CD4-positive, alpha-beta T cell treated with Interleukin-2 at 100 ng/mL for 4 hours (primary cell): ENCODE data around the gene FUBP1.
A peak's percentile ranks its signal among the peaks of the same experiment; 100 is the strongest.
"Not testable (repeated sequence)": the region's sequence is repeated elsewhere in the genome, so short reads cannot be mapped to it uniquely, and the experiment has no call there.

Experiments
- DNase-seq: peaks from one replicate; pipeline ENCODE4 v3.0.0-alpha.2; 2020; ENCODE audit warnings: low spot score

Gene FUBP1

DNA sequence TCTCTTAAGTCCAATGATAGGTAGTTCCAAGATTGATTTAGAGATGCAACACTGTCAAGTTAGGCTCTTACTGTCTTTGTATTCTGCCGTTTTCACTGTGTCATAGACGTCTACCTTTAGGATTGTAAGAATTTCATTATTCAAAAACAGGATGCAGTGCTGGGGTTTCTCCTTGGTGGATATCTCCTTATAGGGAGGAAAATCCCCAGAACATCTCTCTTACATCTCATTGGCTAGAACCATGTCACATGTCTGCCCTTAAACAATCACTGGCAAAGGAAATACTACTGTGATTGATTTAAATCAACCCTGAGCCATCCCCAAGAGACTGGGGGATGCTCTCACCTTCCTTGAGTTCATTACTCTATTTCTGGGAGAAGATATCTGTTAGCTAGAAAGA lies 10.9 kb upstream of the FUBP1 start:
- DNase-seq, result no peak

DNA sequence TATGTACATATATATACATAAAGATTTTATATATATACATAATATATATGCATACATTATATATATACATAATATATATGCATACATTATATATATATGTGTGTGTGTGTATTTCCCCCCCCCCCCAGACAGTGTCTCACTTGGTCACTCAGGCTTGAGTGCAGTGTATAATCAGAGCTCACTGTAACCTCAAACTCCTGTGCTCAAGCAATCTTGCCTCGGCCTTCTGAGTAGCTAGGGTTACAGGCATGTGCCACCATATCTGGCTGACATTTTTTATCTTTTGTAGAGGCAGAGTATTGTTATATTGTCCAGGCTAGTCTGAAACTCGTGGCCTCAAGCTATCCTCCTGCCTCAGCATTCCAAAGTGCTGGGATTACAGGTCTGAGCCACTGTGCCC lies 9.0 kb upstream of the FUBP1 start:
- DNase-seq, result no peak

DNA sequence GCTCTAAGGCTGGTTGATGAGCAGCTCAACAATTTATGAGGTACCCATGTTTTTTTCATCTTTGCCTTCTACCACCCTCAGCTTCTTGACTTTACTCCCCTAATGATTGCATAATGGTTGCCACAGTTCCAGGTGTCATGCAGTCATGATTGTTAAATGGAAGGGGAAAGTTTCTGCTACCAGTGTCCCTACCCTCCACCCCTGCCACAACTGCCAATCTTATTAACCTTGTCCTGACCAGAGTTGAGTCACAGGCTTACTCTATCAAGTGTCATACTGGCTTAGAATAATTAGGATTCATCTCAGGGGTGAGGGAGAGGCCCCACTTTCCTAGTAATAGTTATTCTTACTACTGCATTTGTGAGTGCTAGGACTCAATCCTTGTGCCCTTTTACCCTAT lies 7.9 kb upstream of the FUBP1 start:
- DNase-seq, result no peak

DNA sequence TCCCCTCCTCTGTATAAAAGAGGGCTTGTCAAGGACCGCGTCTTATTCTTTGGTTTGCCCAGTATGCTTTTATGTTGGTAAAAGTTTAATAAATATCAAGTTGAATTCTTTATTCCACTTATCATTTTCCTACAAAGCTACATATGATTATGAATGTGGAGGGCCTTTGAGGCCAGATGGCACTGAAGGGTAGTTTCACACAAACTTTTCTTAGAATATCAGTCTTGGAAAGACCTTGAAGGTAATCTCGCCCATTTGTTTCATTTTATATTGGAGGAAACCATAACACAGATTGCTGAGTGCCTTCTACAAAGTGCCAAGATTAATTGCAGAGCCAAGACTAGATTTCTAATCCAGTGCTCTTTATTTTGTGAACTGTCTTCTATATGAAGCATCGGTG lies 5.8 kb upstream of the FUBP1 start:
- DNase-seq, result no peak

DNA sequence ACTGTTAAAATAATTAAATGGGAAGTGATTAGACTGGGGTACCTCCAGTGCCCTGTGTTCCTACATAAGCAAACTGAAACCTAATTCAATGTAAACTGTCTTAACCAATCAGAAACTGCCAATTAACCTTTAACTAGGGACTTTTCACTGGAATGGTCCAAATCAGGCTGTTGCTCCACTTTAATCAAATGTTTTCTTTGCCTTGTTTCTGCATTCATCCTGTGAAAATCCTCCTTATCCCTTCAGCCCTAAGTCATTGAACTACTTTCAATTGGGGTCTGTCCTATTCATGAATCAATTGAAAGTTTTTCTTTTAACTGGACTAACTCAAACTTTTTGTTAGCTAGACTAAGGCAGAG lies 5.1 kb upstream of the FUBP1 start:
- no peak for DNase-seq

DNA sequence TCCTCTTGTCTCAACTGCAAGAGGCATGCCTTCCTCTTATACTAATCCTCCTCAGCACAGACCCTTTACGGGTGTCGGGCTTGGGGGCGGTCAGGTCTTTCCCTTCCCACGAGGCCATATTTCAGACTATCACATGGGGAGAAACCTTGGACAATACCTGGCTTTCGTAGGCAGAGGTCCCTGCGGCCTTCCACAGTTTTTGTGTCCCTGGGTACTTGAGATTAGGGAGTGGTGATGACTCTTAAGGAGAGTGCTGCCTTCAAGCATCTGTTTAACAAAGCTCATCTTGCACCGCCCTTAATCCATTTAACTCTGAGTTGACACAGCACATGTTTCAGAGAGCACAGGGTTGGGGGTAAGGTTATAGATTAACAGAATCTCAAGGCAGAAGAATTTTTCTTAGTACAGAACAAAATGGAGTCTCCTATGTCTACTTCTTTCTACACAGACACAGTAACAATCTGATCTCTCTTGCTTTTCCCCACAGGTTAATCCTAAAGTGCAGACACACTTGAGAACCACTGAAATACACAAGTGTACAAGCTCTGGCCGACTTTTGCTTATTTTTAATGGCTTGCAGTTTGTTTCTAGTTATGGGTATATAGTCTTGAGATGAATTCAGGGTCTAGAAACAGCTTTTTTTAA lies 4.6 kb upstream of the FUBP1 start:
- not testable (repeated sequence) for DNase-seq

DNA sequence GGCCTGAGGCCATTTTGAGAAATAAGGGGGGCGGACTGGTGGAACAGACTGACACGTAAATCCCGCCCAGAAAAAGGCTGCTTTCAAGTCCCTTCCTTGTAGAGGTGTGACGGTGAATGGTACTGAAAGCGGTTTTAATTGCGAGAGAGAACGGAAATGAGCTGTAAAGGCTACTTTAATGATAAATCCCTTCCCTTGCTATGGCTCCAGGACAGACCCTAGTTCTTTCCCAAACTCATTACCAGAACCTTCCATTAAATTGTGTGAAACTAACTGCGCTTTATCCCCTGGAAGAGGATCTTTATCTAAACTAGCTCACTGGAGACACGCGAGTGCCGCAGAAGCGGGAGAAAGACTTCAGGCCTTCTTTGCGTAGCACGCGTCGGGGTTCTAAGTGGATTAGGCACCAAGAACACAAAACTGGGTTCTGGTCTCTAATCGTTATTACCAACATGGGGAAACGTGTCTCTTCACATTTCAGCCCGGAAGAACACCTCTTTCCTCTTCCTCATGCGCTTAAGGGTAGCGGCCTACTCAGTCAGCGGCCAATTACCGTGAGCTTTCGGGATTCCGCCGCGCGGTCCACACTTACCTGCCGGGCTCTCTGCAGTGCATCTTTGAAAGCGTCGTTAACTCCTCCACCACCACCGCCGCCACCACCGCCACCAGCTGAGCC lies 441 bp downstream of the FUBP1 start:
- peak; percentile 89 for DNase-seq

DNA sequence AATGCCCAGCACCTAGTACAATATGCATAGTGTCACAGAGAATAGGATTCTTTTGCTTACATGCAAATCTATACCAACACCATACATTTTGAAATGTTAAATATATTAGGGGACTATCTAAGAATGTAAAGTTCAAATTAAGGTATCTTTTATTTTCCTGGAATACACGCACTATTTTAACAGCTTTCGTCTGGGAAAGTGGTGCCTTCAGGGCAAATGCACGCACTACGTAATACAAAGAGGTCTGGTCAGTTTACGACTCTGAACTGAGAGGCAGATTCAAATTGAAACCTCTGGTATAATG lies 931 bp downstream of the FUBP1 start:
- no peak for DNase-seq

DNA sequence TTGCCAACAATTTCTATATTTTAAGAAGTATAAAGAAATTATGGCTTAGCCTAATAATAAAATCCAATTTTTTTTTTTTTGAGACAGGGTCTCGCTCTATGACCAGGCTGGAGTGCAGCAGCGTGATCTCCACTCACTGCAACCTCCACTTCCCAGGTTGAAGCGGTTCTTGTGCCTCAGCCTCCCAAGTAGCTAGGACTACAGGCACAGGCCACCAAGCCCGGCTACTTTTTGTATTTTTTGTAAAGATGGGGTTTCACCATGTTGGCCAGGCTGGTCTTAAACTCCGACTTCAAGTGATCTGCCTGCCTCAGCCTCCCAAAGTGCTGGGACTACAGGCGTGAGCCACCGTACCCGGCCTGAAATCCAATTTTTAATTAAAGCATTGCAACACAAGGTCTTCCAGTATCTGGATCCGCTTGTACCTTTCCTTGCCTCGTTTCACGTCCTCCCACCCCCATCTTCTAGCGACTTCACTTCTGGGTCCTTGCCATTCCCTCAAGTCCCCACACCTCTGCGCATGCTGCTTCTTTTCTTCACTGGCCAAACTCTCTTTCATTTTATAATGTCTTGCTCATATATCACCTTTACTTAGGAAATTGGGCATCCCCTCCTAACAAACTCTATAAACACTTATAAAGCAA lies 2.3 kb downstream of the FUBP1 start:
- no peak for DNase-seq

DNA sequence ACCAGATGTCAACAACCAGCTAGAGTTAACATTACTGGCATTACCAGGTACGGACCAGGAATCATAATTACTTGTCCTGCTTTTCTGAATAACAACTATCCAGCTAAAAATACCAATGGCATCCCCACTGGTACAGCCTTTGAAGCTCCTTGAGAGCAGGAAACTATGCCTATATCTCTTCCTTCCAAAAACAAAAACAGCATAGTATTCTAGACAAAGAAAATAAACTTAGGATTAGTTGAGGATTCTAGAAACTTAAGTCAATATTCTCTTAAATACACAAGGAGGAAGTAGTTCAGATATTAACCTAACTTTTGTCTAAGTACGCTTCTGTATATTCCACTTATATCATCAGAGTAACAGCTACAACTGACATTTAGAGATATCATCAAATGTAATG lies 3.0 kb downstream of the FUBP1 start:
- DNase-seq, result no peak

DNA sequence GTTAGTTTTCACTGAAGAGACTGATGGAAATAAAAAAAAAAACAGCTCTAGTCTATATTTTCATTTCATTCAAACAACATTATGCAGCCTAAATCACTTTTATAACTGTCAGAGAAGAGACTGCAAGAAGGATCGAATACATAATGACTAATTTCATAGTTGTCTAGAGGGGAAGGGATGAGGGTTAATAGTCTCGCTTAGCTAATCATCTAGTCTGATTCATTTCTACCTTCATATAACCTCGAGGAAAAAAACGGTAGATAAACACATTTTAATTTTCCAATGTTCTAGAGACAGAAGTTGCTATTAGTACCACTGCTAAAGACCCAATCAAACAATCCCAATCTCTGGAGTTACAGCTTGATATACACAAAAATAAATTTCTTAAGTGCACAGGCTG lies 3.5 kb downstream of the FUBP1 start:
- peak; percentile 33 for DNase-seq

DNA sequence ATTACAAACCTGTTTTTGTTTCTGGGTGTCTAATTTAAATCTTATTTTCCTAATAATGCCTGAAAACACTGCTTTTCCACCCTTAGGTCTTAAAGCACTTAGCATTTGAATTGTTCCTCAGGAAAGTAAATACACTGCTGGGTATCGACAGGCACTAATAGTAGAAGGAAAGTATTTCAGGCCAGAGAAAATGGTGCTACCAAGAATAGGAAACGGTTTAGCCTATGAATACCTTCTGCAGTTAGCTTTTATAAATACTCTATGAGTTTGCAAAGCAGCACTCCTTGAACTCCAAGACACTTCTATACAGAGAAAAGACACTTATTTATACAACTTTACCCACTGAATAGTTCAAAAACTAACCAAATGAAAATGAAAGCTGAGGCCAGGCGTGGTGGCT lies 6.8 kb downstream of the FUBP1 start:
- DNase-seq, result no peak

DNA sequence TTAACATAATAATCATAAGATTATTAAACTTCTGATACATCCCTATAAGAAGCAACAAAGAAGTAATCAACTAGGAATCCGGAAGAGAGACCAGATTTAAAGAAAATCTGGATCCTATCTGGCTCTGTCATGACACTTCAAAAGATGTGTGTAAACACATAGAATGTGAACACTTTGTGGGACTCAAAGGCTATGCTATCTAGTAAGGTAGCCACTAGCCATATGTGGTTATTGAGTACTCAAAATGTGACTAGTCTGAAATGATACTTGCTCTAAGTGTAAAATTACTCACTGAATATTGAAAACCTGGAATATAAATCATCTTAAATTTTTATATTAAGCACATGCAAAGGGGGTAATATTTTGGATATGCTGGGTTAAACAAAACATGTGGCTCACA lies 8.7 kb downstream of the FUBP1 start:
- DNase-seq, result no peak

DNA sequence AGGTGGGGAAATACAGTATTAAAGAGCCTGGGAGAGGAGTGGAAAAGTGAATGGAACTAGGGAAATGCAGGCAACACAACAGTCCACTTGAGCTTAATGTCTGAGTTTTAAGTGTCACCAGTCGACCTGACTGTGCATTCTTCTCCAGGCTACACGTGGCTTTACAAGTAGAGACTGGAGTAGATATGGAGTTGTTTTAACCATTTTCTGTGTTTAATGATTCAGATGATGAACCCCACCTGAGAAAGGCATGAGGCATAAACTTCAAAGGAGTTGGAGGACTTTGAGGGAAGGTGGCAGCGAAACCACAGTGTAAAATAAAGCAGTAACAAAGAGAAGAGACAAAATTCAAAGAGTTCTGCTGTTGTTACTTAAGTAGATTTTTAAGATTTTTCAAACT lies 12.6 kb downstream of the FUBP1 start:
- DNase-seq, result no peak

DNA sequence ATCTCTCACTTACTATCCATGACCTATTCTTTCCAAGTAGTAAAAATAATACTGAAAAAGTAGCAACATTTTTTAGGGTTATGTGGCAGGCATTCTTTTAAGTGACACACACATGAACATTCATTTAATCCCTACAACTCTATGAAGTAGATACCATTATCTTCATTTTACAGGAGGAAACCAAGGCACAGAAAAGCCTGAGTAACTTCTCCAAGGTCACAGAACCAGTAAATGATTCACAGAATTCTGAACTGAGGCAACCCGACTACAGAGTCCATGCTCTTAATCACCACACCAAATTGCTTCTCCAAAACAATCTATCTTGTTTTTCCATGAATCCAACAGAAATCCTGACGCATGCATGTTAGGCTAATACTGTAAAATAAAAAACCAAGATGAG lies 17.5 kb downstream of the FUBP1 start:
- DNase-seq, result no peak

DNA sequence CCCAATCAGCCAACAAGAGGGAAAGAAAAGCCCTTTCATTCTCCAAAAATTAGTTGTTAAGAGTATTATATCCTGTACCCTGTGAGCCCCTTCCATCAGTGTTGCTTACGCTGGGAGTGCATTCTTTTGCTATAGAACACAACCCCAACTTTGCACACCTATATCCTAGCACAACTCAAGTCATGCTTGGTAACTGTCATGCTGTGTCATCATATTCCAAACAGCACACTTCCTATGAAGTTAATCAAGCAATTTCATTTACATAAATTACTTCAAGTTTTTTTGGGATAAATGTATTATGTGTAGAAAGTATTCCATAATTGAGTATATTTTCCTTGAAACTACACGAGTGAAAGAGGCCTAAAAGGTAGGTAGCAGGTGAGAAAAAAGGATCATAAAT lies 20.0 kb downstream of the FUBP1 start:
- DNase-seq, result no peak

DNA sequence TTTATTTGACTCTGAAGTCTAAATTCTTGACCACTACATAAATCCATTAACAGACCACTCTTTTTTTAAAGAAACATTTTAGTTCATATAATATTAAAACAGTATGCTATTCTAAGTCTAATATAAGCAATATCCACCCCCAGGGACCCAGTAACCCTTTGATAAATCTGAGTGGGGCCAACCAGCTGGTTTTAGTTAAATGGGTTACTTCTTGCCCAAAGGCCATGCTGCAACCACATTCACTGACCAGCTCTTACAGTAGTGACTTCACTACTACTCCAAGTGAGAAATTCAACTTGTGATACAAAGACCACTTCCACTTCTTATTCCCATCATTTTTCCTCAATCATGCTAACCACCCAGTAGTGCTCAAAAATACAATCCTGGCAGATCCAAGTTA lies 20.5 kb downstream of the FUBP1 start:
- DNase-seq, result no peak

DNA sequence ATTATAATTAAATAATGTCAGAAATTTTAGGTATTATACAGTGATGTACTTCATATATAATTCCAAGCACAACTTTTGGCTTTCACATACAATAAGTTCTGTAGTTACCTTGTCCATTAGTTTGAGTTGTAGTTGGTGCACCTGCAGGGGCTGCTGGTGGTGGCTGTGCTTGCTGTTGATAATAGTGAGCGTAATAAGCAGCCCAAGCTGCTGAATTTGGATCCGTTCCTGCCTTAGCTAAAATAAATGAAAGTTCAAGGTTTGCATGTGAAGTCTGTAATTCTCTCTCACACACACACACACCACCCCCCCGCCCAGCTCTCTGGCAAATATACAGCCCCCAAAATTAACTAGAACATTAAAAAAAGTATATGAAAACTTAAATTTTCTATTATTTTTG lies 22.4 kb downstream of the FUBP1 start:
- no peak for DNase-seq

DNA sequence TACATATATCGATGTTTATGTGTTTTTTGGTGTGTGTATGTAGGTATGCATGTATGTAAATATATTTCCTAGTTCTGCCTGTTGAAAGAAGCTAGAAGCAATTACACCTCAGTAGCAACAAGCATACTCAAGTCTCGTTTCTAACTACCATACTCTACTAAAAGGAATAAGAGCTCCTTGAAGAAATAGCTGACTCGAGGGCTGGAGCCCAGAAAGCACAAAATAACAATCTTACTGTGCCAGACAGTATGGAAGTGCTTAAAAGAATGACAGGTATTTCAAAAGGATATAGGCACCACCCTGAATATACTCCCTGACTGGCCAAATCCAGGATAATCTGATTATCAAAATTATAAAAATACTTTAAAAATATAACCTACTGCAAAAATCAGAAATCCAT lies 23.2 kb downstream of the FUBP1 start:
- DNase-seq, result no peak

DNA sequence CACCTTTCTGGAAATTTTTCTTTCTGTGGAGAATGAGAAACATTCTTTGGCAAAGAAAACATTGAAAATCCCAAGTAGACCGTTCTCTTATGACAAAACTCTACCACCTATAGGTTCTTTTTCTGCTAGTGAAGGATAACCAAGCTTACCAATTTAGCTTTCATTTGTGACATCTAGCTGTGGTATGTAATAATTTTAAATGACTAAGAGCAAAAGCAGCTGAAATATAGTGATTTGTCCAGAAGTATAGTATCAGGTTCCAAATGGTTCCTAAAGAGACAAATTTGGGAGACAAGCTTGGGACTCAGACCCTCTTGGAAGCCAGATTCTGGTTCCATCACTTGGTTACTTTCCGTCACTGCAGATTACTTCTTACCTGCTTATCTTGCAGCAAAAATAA lies 24.4 kb downstream of the FUBP1 start:
- no peak for DNase-seq

DNA sequence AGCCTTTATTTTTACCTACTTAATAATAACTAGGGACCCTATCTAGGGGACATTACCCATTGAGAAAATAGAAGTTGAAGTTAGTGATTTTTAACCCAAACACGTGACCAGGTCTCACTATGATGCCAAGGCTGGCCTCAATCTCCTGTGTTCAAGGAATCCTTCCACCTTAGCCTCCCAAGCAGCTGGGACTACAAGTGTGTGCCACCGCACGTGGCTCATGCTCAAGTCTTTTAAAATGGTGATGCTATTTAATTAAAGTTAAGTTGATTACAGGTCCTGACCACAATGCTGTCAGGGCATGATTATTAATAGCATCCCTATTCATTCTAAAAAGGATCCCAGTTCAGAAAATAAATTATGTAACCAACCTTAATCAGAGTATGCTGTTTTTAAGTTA lies 25.0 kb downstream of the FUBP1 start:
- no peak for DNase-seq

DNA sequence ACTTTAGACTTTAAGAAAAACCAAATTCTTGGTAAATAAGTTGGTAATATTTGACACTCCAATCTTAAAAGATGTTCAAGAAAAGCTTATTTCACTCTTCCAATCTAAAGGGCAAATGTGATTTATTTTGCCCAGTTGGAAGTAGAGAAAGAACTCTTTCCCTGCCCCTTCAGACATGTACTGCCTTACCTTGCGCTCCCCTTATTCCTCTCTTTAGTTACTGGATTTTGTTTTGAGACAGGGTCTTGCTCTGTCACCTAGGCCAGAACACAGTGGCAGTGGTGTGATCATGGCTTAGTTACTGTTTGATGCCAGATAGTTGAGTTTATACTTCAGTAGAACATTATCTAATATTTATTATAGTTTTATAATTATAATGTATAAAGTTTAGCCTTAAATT lies 27.5 kb downstream of the FUBP1 start:
- no peak for DNase-seq

DNA sequence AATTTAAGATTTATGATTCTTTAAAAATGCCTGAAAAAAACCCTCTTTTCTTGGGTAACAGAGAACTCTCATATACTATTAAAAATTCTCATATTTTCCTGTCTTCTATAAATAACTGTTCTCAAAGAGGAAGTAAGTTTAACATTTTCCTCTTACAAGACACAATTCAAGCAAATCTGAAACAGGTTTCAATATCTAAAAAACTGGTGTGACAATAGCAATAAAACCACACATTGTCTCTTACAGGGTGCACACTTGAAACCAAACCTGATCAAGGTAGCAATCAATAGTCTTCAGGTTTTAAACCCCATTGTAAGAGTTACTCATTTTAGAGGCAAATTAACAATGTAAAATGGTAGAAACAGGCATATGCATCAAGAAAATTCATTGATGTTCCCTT lies 28.0 kb downstream of the FUBP1 start:
- DNase-seq, result no peak

DNA sequence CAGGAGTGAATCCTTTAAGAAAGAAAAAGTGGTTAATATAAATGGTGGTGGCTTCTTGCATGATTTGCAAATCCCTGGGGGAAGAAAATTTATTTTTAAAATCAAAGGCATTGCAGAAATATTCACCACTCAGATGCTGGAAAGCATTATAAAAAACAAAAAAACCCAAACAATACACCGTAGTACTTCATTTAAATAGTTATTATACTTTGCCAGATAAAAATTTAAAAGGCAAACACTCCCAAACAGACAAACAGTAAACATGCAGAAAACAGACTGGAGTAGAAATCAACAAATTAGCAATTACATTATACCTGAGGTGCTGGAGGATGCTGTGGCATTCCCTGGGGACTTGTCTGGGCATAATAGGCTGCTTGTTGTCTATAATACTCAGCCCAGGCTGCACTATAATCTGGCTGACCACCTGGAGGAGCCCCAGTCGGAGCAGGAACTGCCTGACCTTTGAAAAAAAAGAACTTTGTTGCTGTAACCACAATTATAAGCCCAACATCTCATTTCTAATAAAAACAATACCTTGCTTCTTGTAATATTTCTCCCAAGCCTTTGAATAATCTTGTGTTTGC lies 29.9 kb downstream of the FUBP1 start:
- no peak for DNase-seq
